Transverse colon (tissue), 4 donors: Measurements from ENCODE around the gene NDUFA3. TPM values are rescaled to one million over a fixed set of nuclear protein-coding genes. Genes with fewer than 3 reads are reported as not detected.
A peak's percentile ranks its signal among the peaks of the same experiment; 100 is the strongest.

Experiments used
- DNase-seq: peaks from one replicate; pipeline ENCODE4 v3.0.0-alpha.2; 2019
- H3K27ac ChIP-seq, 4 donors: fragments of 200-600 bp; sonication (generic); 2 replicates each; pipeline ENCODE4 v1.5.1; 2016 to 2018; ENCODE audit warnings: inconsistent platforms in 4 of 4
- H3K27me3 ChIP-seq: fragments of 200-600 bp; sonication (generic); 2 replicates; pipeline ENCODE4 v1.5.1; 2017; ENCODE audit warnings: inconsistent platforms
- H3K36me3 ChIP-seq, 4 donors: fragments of 200-600 bp; sonication (generic); 2 replicates each; pipeline ENCODE4 v1.5.1; 2017 to 2019; ENCODE audit warnings: inconsistent platforms in 4 of 4
- H3K4me1 ChIP-seq, 4 donors: fragments of 200-600 bp; sonication (generic); 2 replicates each; pipeline ENCODE4 v1.5.1; 2017 to 2020; ENCODE audit warnings: inconsistent platforms in 4 of 4
- H3K4me3 ChIP-seq, 4 donors: fragments of 200-600 bp; sonication (generic); 1 replicate in 1 of 4; 2 replicates in 3 of 4; pipeline versions ENCODE4 v1.5.1 to v1.6.1; 2017 to 2019; ENCODE audit warnings: inconsistent platforms in 4 of 4
- H3K9me3 ChIP-seq, 2 donors: fragments of 200-600 bp; sonication (generic); 2 replicates each; pipeline ENCODE4 v1.5.1; 2017 to 2019; ENCODE audit warnings: inconsistent platforms in 2 of 2
- CTCF ChIP-seq, 5 experiments: fragments of 200-600 bp in 3 of 5; fragments of 450-650 bp in 2 of 5; sonication (generic) in 3 of 5; IDR thresholded peaks; 1 replicate in 2 of 5; 2 replicates in 3 of 5; pipeline ENCODE4 v1.5.1; 2016 to 2017; ENCODE audit warnings: antibody characterized with exemption in 5 of 5, inconsistent platforms in 3 of 5, mild to moderate bottlenecking in 2 of 5, moderate library complexity in 1 of 5
- EP300 ChIP-seq: sonication (generic); formaldehyde crosslinking; IDR thresholded peaks from one replicate; pipeline ENCODE4 v1.6.1; 2017; ENCODE audit warnings: antibody characterized with exemption, low read depth
- POLR2A ChIP-seq: fragments of 450-650 bp; IDR thresholded peaks from one replicate; pipeline ENCODE4 v1.6.1; 2016; ENCODE audit warnings: antibody characterized with exemption, mild to moderate bottlenecking, moderate library complexity
- POLR2AphosphoS5 ChIP-seq, 3 donors: sonication (generic); formaldehyde crosslinking; IDR thresholded peaks; one replicate each; pipeline ENCODE4 v1.6.1; 2016; ENCODE audit warnings: antibody characterized with exemption in 3 of 3
- WGBS, 2 donors: methylation state at CpG; one replicate each; pipeline ENCODE4 v1.1.5; 2018; ENCODE audit warnings: low coverage in 1 of 2; 5-methylcytosine and 5-hydroxymethylcytosine counted together
- in situ Hi-C, 4 donors: fragments of 200-750 bp; cut with MboI; loops; one replicate each; pipeline versions ENCODE4 v1.15.0 to v1.15.1; 2017; ENCODE audit warnings: low sequenced_read_pairs in 3 of 4, low pct_ligation_motif_present in 1 of 4, low pct_unique_long_range_greater_than_20kb in 1 of 4
- intact Hi-C: fragments of 100-400 bp; cut with DNase I; formaldehyde crosslinking; loops from one replicate; pipeline ENCODE4 v1.15.1; 2023; ENCODE audit warnings: low total_unique reads
- total RNA-seq, 4 donors: library from RNA; depleted of rRNA; stranded (reverse); fragments of >200 nt; gene quantifications; one replicate each; pipeline ENCODE4 v1.1.0, GENCODE V29; 2016

Gene NDUFA3
- total RNA-seq, 4 donors from 2014 or later = 25.4 to 316 (median 97.3) TPM

- H3K4me3 ChIP-seq = no peak overlapping the region
- whole genome bisulfite sequencing, 2 donors = 81% methylated on average over 7 of the region's 7 CpGs; no CpG with 5 or more reads in 1 of the 2 donors
- H3K9me3 ChIP-seq = no peaks in the 10 kb centered on the region
- no peak for DNase-seq
- intact Hi-C loops (no loop called here), in situ Hi-C loops (no loop called here)
- no peak overlapping the region for H3K27ac ChIP-seq
- H3K27me3 ChIP-seq = no peaks in the 10 kb centered on the region
- TF ChIP-seq EP300 = no peak
- TF ChIP-seq POLR2A = no peak
- TF ChIP-seq POLR2AphosphoS5 (IDR thresholded peaks at IDR 0.05) = no peak
- no peak for TF ChIP-seq CTCF (IDR thresholded peaks at IDR 0.05)
- H3K4me1 ChIP-seq = peaks cover 0 to 12% (median 6%) of the 10 kb centered on the region in 4 donors
- peaks cover 0 to 34% (median 11%) of the 10 kb centered on the region in 4 donors for H3K36me3 ChIP-seq
These were observed 5.8 kb downstream of the NDUFA3 start for GRCh38 chr19:54108496-54108895.

- Histone ChIP-seq H3K4me3 (no peak overlapping the region), H3K9me3 (no peaks in the 10 kb centered on the region), H3K36me3 (peaks cover 0 to 34% (median 11%) of the 10 kb centered on the region in 4 donors), H3K4me1 (peaks cover 4 to 13% (median 9%) of the 10 kb centered on the region in 4 donors), H3K27ac (no peak overlapping the region), H3K27me3 (no peaks in the 10 kb centered on the region)
- WGBS, 2 donors = 81 to 90% methylated on average over 2 to 6 of the region's 6 CpGs
- intact Hi-C loops (no loop called here), in situ Hi-C loops (no loop called here)
- TF ChIP-seq POLR2AphosphoS5 (IDR thresholded peaks at IDR 0.05) = no peak
- TF ChIP-seq CTCF (IDR thresholded peaks at IDR 0.05) = no peak
- TF ChIP-seq EP300 = no peak
- TF ChIP-seq POLR2A = no peak
- no peak for DNase-seq
These were observed 7.0 kb downstream of the NDUFA3 start for GRCh38 chr19:54109651-54110050.

- WGBS, 2 donors = 26 to 27% methylated on average over 18 to 27 of the region's 28 CpGs
- peak; percentile 46 for DNase-seq
- peak overlapping the region; percentile 64 to 99 (median 72) for H3K4me3 ChIP-seq
- H3K27me3 ChIP-seq = no peaks in the 10 kb centered on the region
- H3K4me1 ChIP-seq = peaks cover 16 to 28% (median 21%) of the 10 kb centered on the region in 4 donors
- in situ Hi-C loops (no loop called here), intact Hi-C loops (no loop called here)
- H3K27ac ChIP-seq = peak overlapping the region; percentile 85 to 95 (median 94)
- peaks cover 0 to 12% (median 5%) of the 10 kb centered on the region in 4 donors for H3K36me3 ChIP-seq
- no peaks in the 10 kb centered on the region for H3K9me3 ChIP-seq
- TF ChIP-seq POLR2A = no peak
- no peak for TF ChIP-seq CTCF (IDR thresholded peaks at IDR 0.05)
These were observed 11.9 kb downstream of the NDUFA3 start for GRCh38 chr19:54114340-54115108.

GRCh38 chr19:54115109-54116063 lies 12.7 kb downstream of the NDUFA3 start, which contains the start of the genes PRPF31 and TFPT:
TSS of gene PRPF31 (plus strand) at chr19:54115754. CDS start at chr19:54118279, 2,525 bp downstream.
TSS of gene TFPT (minus strand) at chr19:54115657. CDS start at chr19:54115269, 388 bp downstream.
- H3K27me3 ChIP-seq = no peaks in the 10 kb centered on the region
- intact Hi-C loops (no loop called here), in situ Hi-C loops (no loop called here)
- DNase-seq = peak; percentile 97
- peaks cover 0 to 14% (median 3%) of the 10 kb centered on the region in 4 donors for H3K36me3 ChIP-seq
- peaks cover 16 to 28% (median 21%) of the 10 kb centered on the region in 4 donors for H3K4me1 ChIP-seq
- H3K4me3 ChIP-seq = peak within 1 kb of the TSS; percentile 64 to 99 (median 72)
- no peaks in the 10 kb centered on the region for H3K9me3 ChIP-seq
- TF ChIP-seq EP300 = no peak
- peak; percentile 73 for TF ChIP-seq POLR2A
- peak in 1 of 5 experiments; percentile 24 for TF ChIP-seq CTCF (IDR thresholded peaks at IDR 0.05)
- TF ChIP-seq POLR2AphosphoS5 (IDR thresholded peaks at IDR 0.05) = peak; percentile 85 to 96 (median 92)
- peak within 1 kb of the TSS; percentile 85 to 95 (median 94) for H3K27ac ChIP-seq
- WGBS, 2 donors = 0% methylated on average over 24 to 60 of the region's 60 CpGs
